OCI-LY7 (cell line): ENCODE results near the gene TBPL1. TPM values are rescaled to one million over a fixed set of nuclear protein-coding genes. Genes with fewer than 3 reads are reported as not detected.
A peak's percentile ranks its signal among the peaks of the same experiment; 100 is the strongest.

Source experiments
- BruUV-seq: library from RNA; stranded (reverse); fragments of 400-500 nt; replicated peaks from 2 replicates; lab custom pipeline; 2021; lab: Mats Ljungman, UMichigan
- CTCF ChIA-PET: fragments of 300-600 bp; sonication (Branson Sonifier 250); formaldehyde crosslinking; loops from one replicate; lab custom pipeline; 2022; ENCODE audit warnings: antibody characterized with exemption; ENCODE audit not compliant: unreplicated experiment; lab: Charles Lee
- POLR2A ChIA-PET: fragments of 300-600 bp; sonication (Branson Sonifier 250); formaldehyde crosslinking; loops from one replicate; lab custom pipeline; 2022; ENCODE audit warnings: antibody characterized with exemption; lab: Charles Lee
- DNase-seq: peaks from one replicate; pipeline ENCODE4 v3.0.0-alpha.2; 2015; ENCODE audit warnings: low spot score
- H2AFZ ChIP-seq: fragments of 200-600 bp; sonication (generic), shearing (Covaris generic); 2 replicates; pipeline ENCODE4 v1.6.1; 2014; ENCODE audit warnings: mild to moderate bottlenecking, antibody characterized with exemption, low read length, moderate library complexity
- H3K27ac ChIP-seq: fragments of 200-600 bp; sonication (generic); 2 replicates; pipeline ENCODE4 v1.5.1; 2014; ENCODE audit warnings: mixed run types, low read depth, mild to moderate bottlenecking, moderate library complexity, low read length, inconsistent platforms; ENCODE audit not compliant: poor library complexity, severe bottlenecking
- H3K36me3 ChIP-seq: fragments of 200-600 bp; sonication (generic); 2 replicates; pipeline ENCODE4 v1.6.1; 2014; ENCODE audit warnings: mild to moderate bottlenecking, antibody characterized with exemption, low read length, moderate library complexity, mixed read lengths; ENCODE audit not compliant: insufficient read depth
- H3K4me1 ChIP-seq: fragments of 200-600 bp; sonication (generic); 2 replicates; pipeline ENCODE4 v1.5.1; 2014; ENCODE audit warnings: mild to moderate bottlenecking, low read length; ENCODE audit not compliant: insufficient read depth, poor library complexity, severe bottlenecking
- H3K4me2 ChIP-seq: fragments of 200-600 bp; sonication (generic); 2 replicates; pipeline ENCODE4 v1.6.1; 2014; ENCODE audit warnings: mild to moderate bottlenecking, low read length
- H3K4me3 ChIP-seq: fragments of 200-600 bp; sonication (generic); 2 replicates; pipeline ENCODE4 v1.5.1; 2014; ENCODE audit warnings: mild to moderate bottlenecking, low read depth, low read length; ENCODE audit not compliant: poor library complexity, severe bottlenecking
- H3K79me2 ChIP-seq: fragments of 200-600 bp; sonication (generic); 2 replicates; pipeline ENCODE4 v1.6.1; 2016; ENCODE audit warnings: low read depth, mild to moderate bottlenecking, low read length, moderate library complexity, mixed read lengths; ENCODE audit not compliant: insufficient read depth
- H3K9me2 ChIP-seq: fragments of 200-600 bp; sonication (generic); 2 replicates; pipeline ENCODE4 v1.6.1; 2016; ENCODE audit warnings: mild to moderate bottlenecking, low read length, mixed read lengths; ENCODE audit not compliant: insufficient read depth
- H3K9me3 ChIP-seq: fragments of 200-600 bp; sonication (generic); 2 replicates; pipeline ENCODE4 v1.6.1; 2014; ENCODE audit warnings: mild to moderate bottlenecking, mixed run types, low read length, mixed read lengths
- H4K20me1 ChIP-seq: fragments of 200-600 bp; sonication (generic); 2 replicates; pipeline ENCODE4 v1.6.1; 2014; ENCODE audit warnings: mild to moderate bottlenecking, antibody characterized with exemption, low read length, moderate library complexity, mixed read lengths; ENCODE audit not compliant: insufficient read depth
- CTCF ChIP-seq: fragments of 200-600 bp; sonication (generic); conservative IDR thresholded peaks from 2 replicates; pipeline ENCODE4 v1.5.1; 2014; ENCODE audit warnings: mild to moderate bottlenecking, antibody characterized with exemption, low read length, moderate library complexity, mixed read lengths
- EZH2phosphoT487 ChIP-seq: fragments of 200-600 bp; sonication (generic); IDR thresholded peaks from 2 replicates; pipeline ENCODE4 v1.6.1; 2018; ENCODE audit warnings: low read depth, borderline replicate concordance, mild to moderate bottlenecking, mixed run types, antibody characterized with exemption, low read length, moderate library complexity, mixed read lengths
- intact Hi-C: fragments of 100-400 bp; cut with micrococcal nuclease; formaldehyde crosslinking; loops from one replicate; pipeline ENCODE4 v1.10.0; 2022; ENCODE audit not compliant: unreplicated experiment
- total RNA-seq, 2 experiments: library from RNA; depleted of rRNA in 1 of 2; stranded (reverse); fragments of >200 nt in 1 of 2; shearing (Covaris generic) in 1 of 2; gene quantifications; 2 replicates each; pipeline ENCODE4 v1.2.3, GENCODE V29; 2014 to 2022

Gene TBPL1
- total RNA-seq, 2 experiments from 2014 or later = 27.8 to 47.7 TPM

DNA sequence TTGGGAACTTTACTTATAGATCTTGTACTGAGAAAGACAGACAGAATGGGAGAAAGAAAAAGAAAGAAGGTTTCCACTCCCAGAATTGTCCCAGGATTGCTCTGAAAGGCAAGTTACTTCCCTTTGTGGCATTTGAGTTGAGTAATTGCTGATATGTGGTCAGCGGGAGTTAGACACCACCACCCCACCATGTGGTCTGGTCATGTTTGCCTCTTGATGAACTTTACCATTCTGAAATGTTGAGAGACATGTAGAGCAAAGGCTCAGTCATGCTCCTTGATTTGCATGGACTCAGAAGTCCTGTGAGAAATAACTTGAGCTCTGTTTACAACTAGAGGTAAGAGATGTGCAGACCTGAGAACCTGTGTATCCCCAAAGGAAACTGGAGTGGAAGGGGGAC is 47.0 kb upstream of the TBPL1 start:
- no peaks in the 10 kb centered on the region for H3K9me2 ChIP-seq
- H2AFZ ChIP-seq = no peak overlapping the region
- no peaks in the 10 kb centered on the region for H3K79me2 ChIP-seq
- ChIA-PET POLR2A (interaction anchor here (0.5 kb wide), 1 partner anchor 65 kb away, joined by 5 read pairs; no protein-coding TSS in a partner anchor), CTCF (no interaction called here)
- H4K20me1 ChIP-seq = no peaks in the 10 kb centered on the region
- no peaks in the 10 kb centered on the region for H3K9me3 ChIP-seq
- intact Hi-C loops = no loop called here
- H3K27ac ChIP-seq = no peak overlapping the region
- no peak for DNase-seq
- no peaks in the 10 kb centered on the region for H3K4me1 ChIP-seq
- H3K4me2 ChIP-seq = no peak overlapping the region
- H3K4me3 ChIP-seq = no peak overlapping the region
- BruUV-seq = no TSS peak
- no peak for TF ChIP-seq EZH2phosphoT487
- no peak for TF ChIP-seq CTCF
- H3K36me3 ChIP-seq = no peaks in the 10 kb centered on the region

GRCh38 chr6:133916650-133917151 is 36.3 kb upstream of the TBPL1 start:
- peak; percentile 76 for DNase-seq
- H3K9me3 ChIP-seq = no peaks in the 10 kb centered on the region
- intact Hi-C loops = loop anchor here (10.0 kb wide), 1 partner anchor 352 kb away; no protein-coding TSS in a partner anchor
- no peaks in the 10 kb centered on the region for H3K4me1 ChIP-seq
- H3K36me3 ChIP-seq = no peaks in the 10 kb centered on the region
- ChIA-PET POLR2A (interaction anchor here (0.6 to 1.0 kb wide), 2 partner anchors 13 to 172 kb away, joined by 3 read pairs; no protein-coding TSS in a partner anchor), CTCF (interaction anchor here (0.6 to 1.6 kb wide), 4 partner anchors 147 to 959 kb away, joined by 3 to 4 read pairs (median 3); no protein-coding TSS in a partner anchor)
- peak overlapping the region; percentile 26 for H3K4me3 ChIP-seq
- TF ChIP-seq CTCF (peak; percentile 98), EZH2phosphoT487 (no peak)
- H3K27ac ChIP-seq = no peak overlapping the region
- H4K20me1 ChIP-seq = no peaks in the 10 kb centered on the region
- H3K4me2 ChIP-seq = peak overlapping the region; percentile 39
- BruUV-seq = no TSS peak
- no peaks in the 10 kb centered on the region for H3K9me2 ChIP-seq
- peak overlapping the region; percentile 88 for H2AFZ ChIP-seq
- no peaks in the 10 kb centered on the region for H3K79me2 ChIP-seq

DNA sequence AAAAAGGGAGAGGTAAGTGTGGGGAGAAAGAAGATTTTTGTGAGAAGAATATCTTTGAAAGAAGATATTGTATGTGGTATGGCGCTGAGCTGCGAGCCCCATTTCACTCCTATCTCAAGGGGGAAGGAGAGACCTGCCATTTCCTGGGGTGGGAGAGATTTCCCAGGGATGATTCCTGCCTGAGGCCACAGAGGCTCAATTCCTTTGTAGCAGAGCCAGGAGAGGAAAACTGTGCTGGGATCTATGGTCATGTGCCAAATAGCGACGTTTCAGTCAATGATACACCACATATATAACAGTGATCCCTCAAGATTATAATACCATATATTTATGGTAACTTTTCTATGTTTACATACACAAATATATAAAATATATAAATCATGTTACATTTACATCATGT is 35.2 kb upstream of the TBPL1 start:
- no peak overlapping the region for H3K4me3 ChIP-seq
- no peak overlapping the region for H3K27ac ChIP-seq
- H3K4me1 ChIP-seq = no peaks in the 10 kb centered on the region
- CTCF ChIA-PET = no interaction called here
- POLR2A ChIA-PET = interaction anchor here (0.7 to 1.0 kb wide), 2 partner anchors 12 to 94 kb away, joined by 3 to 4 read pairs; no protein-coding TSS in a partner anchor
- no peaks in the 10 kb centered on the region for H3K79me2 ChIP-seq
- no peak for DNase-seq
- no peak overlapping the region for H3K4me2 ChIP-seq
- no TSS peak for BruUV-seq
- intact Hi-C loops = loop anchor here (10.0 kb wide), 1 partner anchor 353 kb away; no protein-coding TSS in a partner anchor
- no peak overlapping the region for H2AFZ ChIP-seq
- TF ChIP-seq EZH2phosphoT487 (no peak), CTCF (no peak)
- H4K20me1 ChIP-seq = no peaks in the 10 kb centered on the region
- no peaks in the 10 kb centered on the region for H3K9me2 ChIP-seq
- no peaks in the 10 kb centered on the region for H3K36me3 ChIP-seq
- H3K9me3 ChIP-seq = no peaks in the 10 kb centered on the region
